Fibroblast of lung (primary cell): ENCODE measurements around the gene SH2D4B. TPM values are rescaled to one million over a fixed set of nuclear protein-coding genes. Genes with fewer than 3 reads are reported as not detected.
"Not testable (repeated sequence)": the region's sequence is repeated elsewhere in the genome, so short reads cannot be mapped to it uniquely, and the experiment has no call there.

Source experiments
- DNase-seq, 2 donors: peaks; one replicate each; pipeline versions ENCODE4 v3.0.0 to v3.0.0-alpha.2; 2010; ENCODE audit warnings: low read depth in 2 of 2
- H2AFZ ChIP-seq: 2 replicates; pipeline ENCODE4 v1.5.1; 2012; ENCODE audit warnings: low read length, control low read depth, inconsistent platforms
- H3K27ac ChIP-seq: 2 replicates; pipeline ENCODE4 v1.5.1; 2011; ENCODE audit warnings: low read length, control low read depth; ENCODE audit not compliant: insufficient read depth
- H3K27me3 ChIP-seq: 2 replicates; pipeline ENCODE4 v1.5.1; 2011; ENCODE audit warnings: mild to moderate bottlenecking, low read length; ENCODE audit not compliant: control insufficient read depth, insufficient read depth
- H3K36me3 ChIP-seq: 2 replicates; pipeline ENCODE4 v1.5.1; 2011; ENCODE audit warnings: low read length; ENCODE audit not compliant: control insufficient read depth, insufficient read depth
- H3K4me1 ChIP-seq: 2 replicates; pipeline ENCODE4 v1.5.1; 2011; ENCODE audit warnings: low read length; ENCODE audit not compliant: control insufficient read depth, insufficient read depth; ENCODE audit errors: extremely low read depth
- H3K4me2 ChIP-seq: 2 replicates; pipeline ENCODE4 v1.5.1; 2011; ENCODE audit warnings: low read length, control low read depth; ENCODE audit not compliant: insufficient read depth; ENCODE audit errors: extremely low read depth
- H3K4me3 ChIP-seq, 4 experiments: fragments of 200-600 bp in 1 of 4; sonication (generic) in 1 of 4; replicated peaks in 1 of 4; 2 replicates each; pipeline ENCODE4 v1.5.1; 2011 to 2016; ENCODE audit warnings: low read length in 4 of 4, low read depth in 3 of 4, mild to moderate bottlenecking in 3 of 4, control low read depth in 2 of 4, inconsistent platforms in 1 of 4, mixed read lengths in 1 of 4; ENCODE audit not compliant: insufficient read depth in 1 of 4; ENCODE audit errors: control extremely low read depth in 1 of 4
- H3K79me2 ChIP-seq: 2 replicates; pipeline ENCODE4 v1.5.1; 2012; ENCODE audit warnings: mild to moderate bottlenecking, low read length, inconsistent platforms; ENCODE audit not compliant: control insufficient read depth, insufficient read depth
- H3K9ac ChIP-seq: 2 replicates; pipeline ENCODE4 v1.5.1; 2011; ENCODE audit warnings: mild to moderate bottlenecking, low read length, control low read depth; ENCODE audit not compliant: insufficient read depth
- H3K9me3 ChIP-seq: 2 replicates; pipeline ENCODE4 v1.5.1; 2012; ENCODE audit warnings: low read depth, low read length; ENCODE audit not compliant: control insufficient read depth, insufficient read depth
- H4K20me1 ChIP-seq: 2 replicates; pipeline ENCODE4 v1.5.1; 2011; ENCODE audit warnings: low read length; ENCODE audit not compliant: control insufficient read depth, insufficient read depth; ENCODE audit errors: extremely low read depth
- EZH2 ChIP-seq: IDR thresholded peaks from 2 replicates; pipeline ENCODE4 v1.5.1; 2012; ENCODE audit warnings: low read length, control low read depth, mild to moderate bottlenecking; ENCODE audit errors: missing control alignments
- polyA plus RNA-seq, 2 donors: library from polyadenylated mRNA; depleted of rRNA in 1 of 2; stranded (reverse) in 1 of 2; unstranded in 1 of 2; fragments of >200 nt; gene quantifications; 2 replicates each; pipeline ENCODE4 v1.2.1, GENCODE V29; 2011 to 2012; ENCODE audit warnings: missing spikeins in 1 of 2
- total RNA-seq: library from RNA; depleted of rRNA; stranded (reverse); fragments of >200 nt; gene quantifications from 2 replicates; pipeline ENCODE4 v1.2.1, GENCODE V29; 2014
- TF ChIP-seq, protein P1 (sequence below), 2 donors: IDR thresholded peaks in 1 of 2; conservative IDR thresholded peaks in 1 of 2; 1 replicate in 1 of 2; 2 replicates in 1 of 2; pipeline ENCODE4 v1.5.1; 2011 to 2012; ENCODE audit warnings: low read length in 2 of 2, control low read depth in 1 of 2, inconsistent platforms in 1 of 2, low read depth in 1 of 2, mild to moderate bottlenecking in 1 of 2

Gene SH2D4B
- total and polyA plus RNA-seq, 2 donors (not counting 1 experiment from before 2014, with no cell fraction given) = not detected

DNA sequence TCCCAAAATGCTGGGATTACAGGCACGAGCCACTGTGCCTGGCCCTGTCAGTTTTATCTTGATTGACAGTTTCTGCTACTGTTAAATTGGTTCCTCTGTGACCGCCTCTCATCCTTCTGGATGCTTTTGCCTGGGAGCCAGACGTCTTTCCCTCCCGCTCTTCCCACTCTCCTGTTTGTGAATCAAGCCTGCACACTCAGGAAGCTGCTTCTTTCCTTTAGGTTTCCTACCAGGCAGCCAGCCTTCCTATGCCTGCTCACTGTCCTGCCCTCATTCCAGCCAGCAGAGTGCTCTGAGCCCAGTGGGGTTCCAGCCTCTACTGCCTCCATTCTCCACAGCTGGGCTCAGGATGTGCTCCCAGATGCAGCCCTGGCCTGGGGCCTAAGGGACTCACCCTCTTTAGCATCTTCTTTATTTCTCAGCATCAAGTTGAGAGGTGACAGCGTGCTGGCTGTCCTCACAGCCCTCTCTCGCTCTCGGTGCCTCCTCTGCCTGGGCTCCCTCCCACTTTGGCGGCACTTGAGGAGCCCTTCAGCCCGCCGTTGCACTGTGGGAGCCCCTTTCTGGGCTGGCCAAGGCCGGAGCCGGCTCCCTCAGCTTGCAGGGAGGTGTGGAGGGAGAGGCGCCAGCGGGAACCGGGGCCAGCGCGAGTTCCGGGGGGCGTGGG, 5.1 kb downstream of the SH2D4B start:
- DNase-seq = no peak
- H2AFZ ChIP-seq = no peak overlapping the region
- H3K79me2 ChIP-seq = no peaks in the 10 kb centered on the region
- no peak overlapping the region for H3K9ac ChIP-seq
- no peaks in the 10 kb centered on the region for H3K9me3 ChIP-seq
- no peak overlapping the region for H3K27ac ChIP-seq
- no peak overlapping the region for H3K4me3 ChIP-seq
- no peaks in the 10 kb centered on the region for H4K20me1 ChIP-seq
- H3K27me3 ChIP-seq = no peaks in the 10 kb centered on the region
- no peaks in the 10 kb centered on the region for H3K4me1 ChIP-seq
- no peak overlapping the region for H3K4me2 ChIP-seq
- TF ChIP-seq EZH2 = no peak
- TF ChIP-seq, protein P1, sequence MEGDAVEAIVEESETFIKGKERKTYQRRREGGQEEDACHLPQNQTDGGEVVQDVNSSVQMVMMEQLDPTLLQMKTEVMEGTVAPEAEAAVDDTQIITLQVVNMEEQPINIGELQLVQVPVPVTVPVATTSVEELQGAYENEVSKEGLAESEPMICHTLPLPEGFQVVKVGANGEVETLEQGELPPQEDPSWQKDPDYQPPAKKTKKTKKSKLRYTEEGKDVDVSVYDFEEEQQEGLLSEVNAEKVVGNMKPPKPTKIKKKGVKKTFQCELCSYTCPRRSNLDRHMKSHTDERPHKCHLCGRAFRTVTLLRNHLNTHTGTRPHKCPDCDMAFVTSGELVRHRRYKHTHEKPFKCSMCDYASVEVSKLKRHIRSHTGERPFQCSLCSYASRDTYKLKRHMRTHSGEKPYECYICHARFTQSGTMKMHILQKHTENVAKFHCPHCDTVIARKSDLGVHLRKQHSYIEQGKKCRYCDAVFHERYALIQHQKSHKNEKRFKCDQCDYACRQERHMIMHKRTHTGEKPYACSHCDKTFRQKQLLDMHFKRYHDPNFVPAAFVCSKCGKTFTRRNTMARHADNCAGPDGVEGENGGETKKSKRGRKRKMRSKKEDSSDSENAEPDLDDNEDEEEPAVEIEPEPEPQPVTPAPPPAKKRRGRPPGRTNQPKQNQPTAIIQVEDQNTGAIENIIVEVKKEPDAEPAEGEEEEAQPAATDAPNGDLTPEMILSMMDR (conservative IDR thresholded peaks at IDR 0.05 in 1 of 2, IDR thresholded peaks at IDR 0.05 in 1 of 2; ENCODE audit: low read depth in 1 of 2, low read length in 2 of 2) = no peak
- H3K36me3 ChIP-seq = no peaks in the 10 kb centered on the region

DNA sequence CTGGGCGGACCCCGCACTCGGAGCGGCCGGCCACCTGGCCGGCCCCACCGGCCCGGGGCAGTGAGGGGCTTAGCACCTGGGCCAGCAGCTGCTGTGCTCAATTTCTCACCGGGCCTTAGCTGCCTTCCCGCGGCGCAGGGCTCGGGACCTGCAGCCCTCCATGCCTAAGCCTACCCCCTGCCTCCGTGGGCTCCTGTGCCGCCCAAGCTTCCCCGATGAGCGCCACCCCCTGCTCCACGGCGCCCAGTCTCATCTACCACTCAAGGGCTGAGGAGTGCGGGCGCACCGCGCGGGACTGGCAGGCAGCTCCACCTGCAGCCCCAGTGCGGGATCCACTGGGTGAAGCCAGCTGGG, 5.6 kb downstream of the SH2D4B start:
- H3K9me3 ChIP-seq, H4K20me1 ChIP-seq, H3K36me3 ChIP-seq, H3K4me1 ChIP-seq, H3K27me3 ChIP-seq, H2AFZ ChIP-seq, H3K9ac ChIP-seq, H3K27ac ChIP-seq, H3K79me2 ChIP-seq, DNase-seq, H3K4me3 ChIP-seq, H3K4me2 ChIP-seq: not testable (repeated sequence)

DNA sequence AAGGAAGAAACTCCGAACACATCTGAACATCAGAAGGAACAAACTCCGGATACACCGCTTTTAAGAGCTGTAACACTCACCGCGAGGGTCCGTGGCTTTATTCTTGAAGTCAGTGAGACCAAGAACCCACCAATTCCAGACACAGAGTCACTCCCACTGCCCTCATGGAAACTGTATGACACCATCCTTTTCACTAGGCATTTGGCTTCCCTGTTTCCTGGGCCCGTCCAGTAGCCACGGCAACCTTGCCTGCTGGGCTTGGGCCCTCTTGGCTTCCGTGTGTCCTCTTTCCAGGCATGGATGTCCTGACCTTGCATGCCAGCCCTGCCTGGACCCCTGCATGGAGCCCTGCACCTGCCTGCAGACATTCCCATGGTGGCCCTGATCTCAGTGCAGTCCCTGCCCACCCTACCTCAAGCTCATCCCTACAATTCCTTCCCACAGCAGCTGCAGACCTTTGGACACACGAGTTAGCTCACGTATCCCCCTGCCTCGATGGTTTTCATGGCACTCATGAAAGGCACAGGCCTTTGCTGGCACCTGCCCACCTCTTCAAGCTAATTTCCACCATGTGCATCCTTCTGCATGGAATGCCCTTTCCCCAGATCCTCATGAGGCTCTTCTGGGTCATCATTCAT, 6.7 kb downstream of the SH2D4B start:
- Histone ChIP-seq H3K27ac (no peak overlapping the region), H3K27me3 (no peaks in the 10 kb centered on the region), H3K9ac (no peak overlapping the region), H3K4me2 (no peak overlapping the region), H3K9me3 (no peaks in the 10 kb centered on the region), H3K79me2 (no peaks in the 10 kb centered on the region), H3K36me3 (no peaks in the 10 kb centered on the region), H3K4me3 (no peak overlapping the region), H3K4me1 (no peaks in the 10 kb centered on the region), H2AFZ (no peak overlapping the region), H4K20me1 (no peaks in the 10 kb centered on the region)
- DNase-seq = no peak
- TF ChIP-seq, protein P1 (conservative IDR thresholded peaks at IDR 0.05 in 1 of 2, IDR thresholded peaks at IDR 0.05 in 1 of 2; ENCODE audit: low read depth in 1 of 2, low read length in 2 of 2) = no peak
- no peak for TF ChIP-seq EZH2
